GM18907 (cell line): ENCODE data around the gene TMEM86B.
"Not testable (repeated sequence)": the region's sequence is repeated elsewhere in the genome, so short reads cannot be mapped to it uniquely, and the experiment has no call there.

ENCODE experiments used
- ATAC-seq: cut with Tn5 transposase; IDR thresholded peaks from one replicate; pipeline ENCODE4 v1.9.1; 2021; ENCODE audit warnings: mild to moderate bottlenecking, moderate library complexity; ENCODE audit not compliant: unreplicated experiment

TMEM86B gene

DNA sequence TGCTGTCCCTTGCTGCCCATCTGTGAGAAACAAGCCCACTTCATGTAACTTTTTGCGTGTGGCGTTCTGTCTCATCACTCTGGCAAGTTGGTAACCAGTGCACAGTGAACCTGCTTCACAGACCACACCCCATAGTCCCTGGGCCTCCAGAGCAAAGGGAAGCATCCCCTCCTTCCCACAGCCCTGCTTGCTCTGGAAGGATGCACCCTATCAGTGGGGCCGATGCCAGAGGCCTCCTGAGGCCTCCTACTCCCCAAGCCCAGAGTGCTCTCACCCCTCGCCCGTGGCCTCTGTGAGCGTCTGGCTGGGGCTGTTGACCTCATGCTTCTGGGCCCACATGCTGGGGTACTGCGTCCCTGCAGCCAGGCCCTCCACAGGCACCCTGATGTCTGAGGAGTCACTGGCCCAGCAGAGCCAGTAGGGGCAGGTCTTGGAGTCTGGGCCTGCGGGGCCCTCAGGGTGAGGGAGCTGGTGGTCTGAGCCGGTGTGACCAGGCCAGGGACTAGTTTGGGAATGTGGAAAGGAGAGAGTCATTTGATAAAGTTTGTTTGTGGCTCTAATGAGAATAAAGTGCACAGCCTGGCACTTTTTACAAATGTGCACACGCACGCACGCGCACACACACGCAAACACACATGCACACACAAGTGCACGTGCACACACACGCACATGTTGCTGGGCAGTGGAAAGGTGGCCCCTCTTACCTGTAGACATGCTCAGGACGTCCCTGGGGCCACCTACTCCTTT, 5.1 kb downstream of the TMEM86B start:
- no peak for ATAC-seq

DNA sequence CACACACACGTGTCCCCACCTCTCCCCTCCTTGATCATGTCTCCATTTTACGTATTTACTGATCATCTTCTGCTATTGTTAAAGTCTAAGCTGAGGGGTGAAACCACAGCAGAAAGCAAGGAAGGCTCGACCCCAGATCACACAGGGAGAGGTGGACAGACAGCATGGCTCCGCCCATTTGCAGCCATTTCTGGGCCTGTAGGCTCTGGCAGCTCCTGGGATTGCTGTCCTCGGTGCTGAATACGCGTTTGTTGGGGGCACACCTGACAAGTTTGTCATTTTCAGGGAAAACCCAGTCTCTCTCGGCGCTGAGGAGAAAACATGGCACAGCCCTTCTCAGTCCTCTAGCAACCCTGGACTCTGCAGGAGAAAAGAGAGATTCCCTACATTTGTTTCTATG, 8.0 kb downstream of the TMEM86B start:
- no peak for ATAC-seq

GRCh38 chr19:55216461-55217198, 11.9 kb downstream of the TMEM86B start:
- ATAC-seq = no peak

- no peak for ATAC-seq
Observed at GRCh38 chr19:55213547-55213946, 15.0 kb downstream of the TMEM86B start.

GRCh38 chr19:55212447-55212846, 16.1 kb downstream of the TMEM86B start:
- no peak for ATAC-seq

DNA sequence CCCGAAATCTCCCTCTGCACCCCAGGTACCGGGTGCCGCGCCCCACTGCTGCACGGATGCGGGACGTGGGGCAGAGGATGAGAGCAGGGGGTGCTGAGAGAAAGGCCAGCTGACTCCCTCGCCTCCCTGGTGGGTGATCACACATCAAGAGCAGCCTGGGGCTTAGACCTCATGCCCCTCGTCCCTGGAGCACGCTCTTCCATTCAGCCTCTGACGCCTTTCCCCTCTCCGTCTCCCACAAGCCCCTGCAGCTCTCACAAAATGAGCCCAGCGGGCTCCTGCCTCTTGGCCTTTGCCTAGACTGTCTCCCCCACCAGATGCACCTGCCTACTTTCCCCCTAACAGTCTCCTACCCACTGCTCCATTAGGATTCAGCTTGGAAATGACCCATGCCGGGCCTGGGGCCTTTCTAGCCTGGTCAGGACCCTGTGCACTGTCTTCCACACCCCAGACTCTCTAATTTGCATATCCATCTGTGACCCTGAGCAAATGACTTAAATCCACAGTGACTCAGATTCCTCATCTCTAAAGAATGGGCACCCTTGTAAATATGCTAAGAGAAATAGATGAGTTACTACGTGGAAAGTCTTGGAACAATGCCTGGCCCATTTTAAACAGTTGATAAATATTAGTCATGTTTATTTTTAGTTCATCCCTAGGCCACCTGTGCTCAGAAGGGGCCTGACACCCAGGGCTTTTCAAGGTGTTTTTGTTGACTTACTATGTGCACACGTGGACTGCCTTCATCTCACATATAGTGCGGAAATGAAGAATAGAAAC, 18.7 kb downstream of the TMEM86B start:
- ATAC-seq = no peak

- ATAC-seq = no peak
Observed at GRCh38 chr19:55208880-55209692, 19.5 kb downstream of the TMEM86B start, which contains the start of gene PTPRH. TSS of gene PTPRH (minus strand) at chr19:55209501. CDS start at chr19:55209433, 68 bp downstream.

GRCh38 chr19:55206664-55207500, 21.7 kb downstream of the TMEM86B start:
- no peak for ATAC-seq

GRCh38 chr19:55202199-55202598, 26.4 kb downstream of the TMEM86B start:
- not testable (repeated sequence) for ATAC-seq

DNA sequence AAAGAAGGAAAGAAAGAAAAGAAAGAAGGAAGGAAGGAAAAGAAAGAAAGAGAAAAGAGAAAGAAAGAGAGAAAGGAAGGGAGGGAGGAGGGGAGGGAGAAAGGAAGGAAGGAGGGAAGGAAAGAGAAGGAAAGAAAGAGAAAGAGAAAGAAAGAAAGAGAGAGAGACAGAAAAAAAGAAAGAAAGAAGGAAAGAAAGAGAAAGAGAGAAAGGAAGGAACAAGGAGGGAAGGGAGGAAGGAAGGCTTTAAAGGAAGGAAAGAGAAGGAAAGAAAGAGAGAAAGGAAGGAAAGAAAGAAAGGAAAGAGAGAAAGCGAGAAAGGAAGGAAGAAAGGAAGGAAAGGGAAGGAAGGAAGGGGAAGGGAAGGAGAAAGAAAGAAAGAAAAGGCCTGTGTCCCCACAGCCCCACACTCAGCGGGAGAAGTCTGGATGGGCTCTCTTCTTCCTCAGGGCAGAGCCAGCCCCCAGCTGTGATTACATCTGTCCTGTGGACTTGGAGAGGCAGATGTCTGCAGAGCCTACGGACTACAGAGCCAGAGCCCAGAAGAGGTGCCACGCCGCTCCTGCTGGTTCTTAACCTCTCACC, 28.9 kb downstream of the TMEM86B start:
- no peak for ATAC-seq

GRCh38 chr19:55198651-55199050, 29.9 kb downstream of the TMEM86B start:
- ATAC-seq = no peak

DNA sequence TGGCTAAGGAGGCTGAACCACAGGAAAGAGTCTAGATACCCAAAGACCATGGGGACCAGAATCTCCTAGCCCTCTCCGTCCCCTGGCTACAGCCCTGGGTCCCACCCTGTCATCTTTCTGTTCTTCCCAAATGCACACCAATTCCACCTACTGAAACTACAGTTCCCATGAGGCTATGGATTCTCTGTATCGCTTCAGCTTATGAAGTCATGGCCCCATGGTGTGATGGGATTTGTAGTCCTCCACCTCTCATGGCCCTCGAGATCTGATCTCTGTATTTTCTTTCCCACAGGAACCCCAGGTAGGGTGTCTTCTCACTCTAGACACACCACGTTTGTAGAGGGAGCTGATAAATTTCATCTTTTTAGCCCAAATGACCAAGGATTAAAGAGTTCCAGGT, 31.0 kb downstream of the TMEM86B start:
- no peak for ATAC-seq

GRCh38 chr19:55196803-55197202, 31.8 kb downstream of the TMEM86B start:
- ATAC-seq = no peak

- no peak for ATAC-seq
Observed at GRCh38 chr19:55193481-55193880, 35.1 kb downstream of the TMEM86B start.

GRCh38 chr19:55189403-55189835, 39.1 kb downstream of the TMEM86B start:
- no peak for ATAC-seq

GRCh38 chr19:55188625-55189024, 39.9 kb downstream of the TMEM86B start:
- no peak for ATAC-seq

DNA sequence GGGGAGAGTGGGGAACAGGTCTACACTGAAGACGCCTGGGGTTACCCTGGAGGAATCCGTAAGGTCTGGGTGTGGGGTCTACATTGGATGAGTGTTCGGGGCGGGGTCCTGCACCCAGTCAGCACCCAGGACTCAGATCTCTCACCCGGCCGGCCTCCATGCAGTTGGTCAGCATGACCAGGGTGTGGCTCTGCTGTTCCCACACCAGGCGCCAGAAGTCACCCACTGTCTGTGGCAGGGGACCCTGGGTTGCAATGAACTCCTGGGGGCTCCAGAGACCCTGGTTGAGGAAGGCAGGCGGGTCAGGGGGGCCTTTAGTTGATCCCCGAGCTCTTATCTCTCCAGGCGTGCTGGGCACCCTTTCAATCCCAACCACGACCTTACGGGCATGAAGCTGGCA, 42.5 kb downstream of the TMEM86B start:
- ATAC-seq = no peak

DNA sequence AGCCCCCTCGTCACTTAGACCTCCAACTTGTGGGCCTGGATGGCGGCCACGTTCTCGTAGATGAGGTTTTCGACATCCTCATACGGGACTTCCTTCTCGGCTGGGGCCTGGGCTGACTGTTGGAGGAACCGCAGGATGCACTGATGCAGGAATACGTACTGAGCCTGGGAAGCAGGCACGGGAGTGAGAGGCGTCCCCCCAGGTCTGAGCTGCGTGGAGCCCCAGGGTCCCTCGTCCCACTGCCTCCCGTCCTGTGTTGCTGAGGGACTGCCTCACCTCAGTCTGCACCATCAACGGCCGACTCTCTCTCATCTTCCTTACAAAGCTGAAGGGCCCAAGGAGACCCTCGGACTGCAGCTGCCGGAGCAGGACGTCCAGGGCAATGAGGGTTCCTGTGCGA, 46.8 kb downstream of the TMEM86B start:
- no peak for ATAC-seq
